ENCODE results near the gene ISG15.

The ISG15 gene

DNA sequence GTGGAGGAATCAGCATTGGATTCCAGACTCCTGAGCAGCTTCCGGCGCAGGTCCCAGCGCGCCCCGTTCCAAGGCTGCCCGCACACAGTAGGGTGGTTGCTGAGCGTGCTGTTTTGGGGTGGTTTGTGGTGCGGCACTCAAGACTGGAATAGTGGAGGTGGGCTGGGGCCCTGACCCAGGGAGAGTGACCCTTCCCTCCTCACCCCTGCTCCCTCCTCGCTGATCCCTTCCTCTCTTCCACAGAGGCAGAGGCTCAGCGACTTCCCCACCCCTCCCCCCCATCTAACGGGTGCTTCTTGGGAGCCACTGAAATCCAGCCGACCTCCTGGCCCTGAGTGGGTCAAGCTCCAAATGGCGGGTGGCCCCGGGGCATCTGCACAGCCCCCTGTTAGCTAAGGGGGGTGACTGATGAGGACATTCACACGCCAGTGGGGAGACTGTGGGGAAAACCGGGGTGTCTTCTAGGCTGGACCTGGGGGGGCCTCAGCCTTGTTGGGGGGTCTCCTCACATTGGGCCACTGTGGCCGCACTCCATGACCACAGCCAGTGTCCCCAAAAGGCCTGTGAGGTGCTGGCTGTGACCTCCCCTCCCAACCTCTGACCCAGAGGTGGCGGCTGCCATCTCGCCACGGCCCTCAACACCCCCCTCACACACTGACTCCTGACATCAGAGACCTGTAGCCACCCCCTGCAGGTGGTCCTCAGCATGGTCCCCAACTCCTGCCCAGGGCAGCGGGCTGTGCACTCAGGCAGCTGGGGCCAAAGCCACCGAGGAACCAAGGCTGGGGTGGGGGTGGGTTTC is 9.5 kb upstream of the ISG15 start:
- no peak overlapping the region for H3K27ac ChIP-seq (ENCODE audit: poor library complexity, severe bottlenecking)
- no peaks in the 10 kb centered on the region for H3K36me3 ChIP-seq (ENCODE audit: low read depth)
- DNase-seq (ENCODE audit: low spot score), result peak; percentile 29
- ATAC-seq (ENCODE audit: low read depth), result no peak
- no peaks in the 10 kb centered on the region for H3K27me3 ChIP-seq (ENCODE audit: insufficient read depth, poor library complexity, severe bottlenecking)
- no peak overlapping the region for H3K4me3 ChIP-seq (ENCODE audit: severe bottlenecking)
- TF ChIP-seq, protein P1, sequence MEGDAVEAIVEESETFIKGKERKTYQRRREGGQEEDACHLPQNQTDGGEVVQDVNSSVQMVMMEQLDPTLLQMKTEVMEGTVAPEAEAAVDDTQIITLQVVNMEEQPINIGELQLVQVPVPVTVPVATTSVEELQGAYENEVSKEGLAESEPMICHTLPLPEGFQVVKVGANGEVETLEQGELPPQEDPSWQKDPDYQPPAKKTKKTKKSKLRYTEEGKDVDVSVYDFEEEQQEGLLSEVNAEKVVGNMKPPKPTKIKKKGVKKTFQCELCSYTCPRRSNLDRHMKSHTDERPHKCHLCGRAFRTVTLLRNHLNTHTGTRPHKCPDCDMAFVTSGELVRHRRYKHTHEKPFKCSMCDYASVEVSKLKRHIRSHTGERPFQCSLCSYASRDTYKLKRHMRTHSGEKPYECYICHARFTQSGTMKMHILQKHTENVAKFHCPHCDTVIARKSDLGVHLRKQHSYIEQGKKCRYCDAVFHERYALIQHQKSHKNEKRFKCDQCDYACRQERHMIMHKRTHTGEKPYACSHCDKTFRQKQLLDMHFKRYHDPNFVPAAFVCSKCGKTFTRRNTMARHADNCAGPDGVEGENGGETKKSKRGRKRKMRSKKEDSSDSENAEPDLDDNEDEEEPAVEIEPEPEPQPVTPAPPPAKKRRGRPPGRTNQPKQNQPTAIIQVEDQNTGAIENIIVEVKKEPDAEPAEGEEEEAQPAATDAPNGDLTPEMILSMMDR (IDR thresholded peaks at IDR 0.05; ENCODE audit: poor library complexity, severe bottlenecking), result no peak
- H3K4me1 ChIP-seq (ENCODE audit: insufficient read depth, poor library complexity, severe bottlenecking), result peaks cover 6% of the 10 kb centered on the region
- H3K9me3 ChIP-seq (ENCODE audit: severe bottlenecking), result no peaks in the 10 kb centered on the region

DNA sequence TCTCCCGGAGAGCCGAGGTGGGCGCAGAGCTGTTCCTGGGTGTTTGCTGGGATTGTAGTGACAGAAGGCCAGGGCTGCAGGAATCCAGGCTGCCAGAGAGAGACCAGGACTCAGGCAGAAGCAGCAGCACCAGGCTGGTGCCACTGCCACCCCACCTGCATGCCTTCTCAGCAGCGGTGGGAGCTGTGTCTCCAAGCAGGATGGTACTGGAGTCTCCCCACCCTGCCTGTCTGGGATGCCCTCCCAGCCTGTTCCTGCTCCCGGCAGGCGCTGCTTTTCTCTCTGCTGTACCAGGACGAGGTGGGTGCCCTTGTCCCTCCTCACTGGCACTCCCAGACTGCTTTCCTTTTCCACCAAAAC is 8.9 kb upstream of the ISG15 start:
- peaks cover 6% of the 10 kb centered on the region for H3K4me1 ChIP-seq (ENCODE audit: insufficient read depth, poor library complexity, severe bottlenecking)
- no peaks in the 10 kb centered on the region for H3K36me3 ChIP-seq (ENCODE audit: low read depth)
- no peak for ATAC-seq (ENCODE audit: low read depth)
- TF ChIP-seq, protein P1 (IDR thresholded peaks at IDR 0.05; ENCODE audit: poor library complexity, severe bottlenecking), result no peak
- H3K27ac ChIP-seq (ENCODE audit: poor library complexity, severe bottlenecking), result no peak overlapping the region
- H3K4me3 ChIP-seq (ENCODE audit: severe bottlenecking), result no peak overlapping the region
- DNase-seq (ENCODE audit: low spot score), result peak; percentile 55
- H3K9me3 ChIP-seq (ENCODE audit: severe bottlenecking), result no peaks in the 10 kb centered on the region
- H3K27me3 ChIP-seq (ENCODE audit: insufficient read depth, poor library complexity, severe bottlenecking), result no peaks in the 10 kb centered on the region

DNA sequence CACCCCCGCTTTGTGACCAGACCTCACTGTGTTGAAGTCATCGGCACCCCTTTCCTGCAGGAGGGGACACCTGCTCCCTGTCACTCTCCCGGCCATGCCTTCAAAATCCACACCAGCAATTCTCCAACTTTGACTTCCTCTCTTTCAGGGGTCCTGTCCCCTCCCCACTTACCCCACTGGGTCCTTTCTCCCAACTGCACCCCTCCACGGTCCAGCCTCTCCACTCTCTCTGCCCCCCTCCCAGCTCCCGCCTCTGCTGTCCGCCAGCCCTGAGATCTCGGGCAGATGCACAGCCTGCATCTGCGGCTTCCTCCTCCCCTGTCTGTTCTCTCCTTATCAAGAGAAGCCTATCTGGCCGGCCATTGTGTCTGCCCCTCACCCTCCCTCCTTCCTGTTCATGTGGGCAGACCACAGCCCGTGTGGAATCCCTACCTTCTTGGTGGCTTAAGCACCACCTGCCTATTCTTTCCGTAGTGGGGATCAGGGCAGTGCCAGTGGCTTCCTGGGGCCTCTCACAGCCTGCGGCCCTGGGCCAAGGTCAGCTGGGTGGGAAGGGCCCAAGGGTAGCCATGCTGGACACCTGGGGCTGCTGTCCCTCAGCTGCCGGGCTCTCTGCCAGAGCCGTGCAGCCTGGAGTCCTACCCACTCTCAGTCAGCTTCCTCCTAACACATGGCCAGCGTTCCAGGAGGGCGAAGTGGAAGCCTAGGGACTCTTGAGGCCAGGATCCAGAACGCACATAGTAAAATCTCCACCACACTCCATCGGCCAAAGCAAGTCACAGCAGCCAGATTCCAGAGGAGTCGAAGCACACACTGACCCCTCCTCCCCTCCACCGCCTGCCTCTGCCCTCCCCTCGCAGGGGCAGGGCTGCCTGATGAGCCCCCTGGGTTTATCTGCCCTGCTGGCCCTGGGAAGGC is 8.3 kb upstream of the ISG15 start:
- TF ChIP-seq, protein P1 (IDR thresholded peaks at IDR 0.05; ENCODE audit: poor library complexity, severe bottlenecking), result no peak
- Histone ChIP-seq H3K27ac (ENCODE audit: poor library complexity, severe bottlenecking) (no peak overlapping the region), H3K4me1 (ENCODE audit: insufficient read depth, poor library complexity, severe bottlenecking) (peaks cover 6% of the 10 kb centered on the region), H3K4me3 (ENCODE audit: severe bottlenecking) (no peak overlapping the region), H3K36me3 (ENCODE audit: low read depth) (no peaks in the 10 kb centered on the region), H3K27me3 (ENCODE audit: insufficient read depth, poor library complexity, severe bottlenecking) (no peaks in the 10 kb centered on the region), H3K9me3 (ENCODE audit: severe bottlenecking) (no peaks in the 10 kb centered on the region)
- DNase-seq (ENCODE audit: low spot score), result peak; percentile 33
- ATAC-seq (ENCODE audit: low read depth), result no peak; the same call in 2 of the 3 replicates

DNA sequence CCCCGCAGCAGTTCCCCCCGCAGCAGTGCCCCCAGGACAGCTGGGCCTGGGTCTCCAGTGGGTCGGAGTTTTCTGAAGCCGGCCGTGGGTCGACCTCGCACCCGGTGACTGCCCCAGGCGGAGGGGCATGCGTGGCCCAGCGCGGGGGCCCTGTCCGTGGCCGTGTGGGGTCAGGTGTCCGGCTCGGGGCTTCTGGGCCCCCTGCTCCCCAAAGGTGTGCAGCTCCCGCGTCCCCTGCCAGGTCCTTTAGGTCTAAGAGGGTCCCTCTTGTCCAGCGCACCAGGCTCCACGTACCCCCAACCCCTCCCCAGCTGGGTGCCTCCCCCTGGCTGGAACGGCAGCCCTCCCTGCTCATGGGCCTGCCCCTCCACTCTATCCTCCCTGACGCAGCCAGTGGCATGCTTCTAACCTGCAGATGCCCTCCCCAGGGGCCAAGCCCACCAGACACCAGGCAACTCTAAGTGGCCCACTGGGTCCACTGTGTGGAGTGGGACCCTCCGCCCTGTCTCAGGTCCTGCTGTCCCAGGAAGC is 7.5 kb upstream of the ISG15 start:
- Histone ChIP-seq H3K27me3 (ENCODE audit: insufficient read depth, poor library complexity, severe bottlenecking) (no peaks in the 10 kb centered on the region), H3K9me3 (ENCODE audit: severe bottlenecking) (no peaks in the 10 kb centered on the region), H3K27ac (ENCODE audit: poor library complexity, severe bottlenecking) (no peak overlapping the region), H3K4me1 (ENCODE audit: insufficient read depth, poor library complexity, severe bottlenecking) (peaks cover 6% of the 10 kb centered on the region), H3K4me3 (ENCODE audit: severe bottlenecking) (no peak overlapping the region), H3K36me3 (ENCODE audit: low read depth) (no peaks in the 10 kb centered on the region)
- ATAC-seq (ENCODE audit: low read depth) (no peak), DNase-seq (ENCODE audit: low spot score) (no peak)
- TF ChIP-seq, protein P1 (IDR thresholded peaks at IDR 0.05; ENCODE audit: poor library complexity, severe bottlenecking), result no peak

All from RWPE2 (cell line).